BE2C (cell line): Measurements from ENCODE around the gene VMP1.

Experiments
- DNase-seq: peaks from one replicate; pipeline ENCODE4 v3.0.0-alpha.2; 2020
- H3K27me3 ChIP-seq: fragments of 250-450 bp; sonication (Bioruptor Pico); 2 replicates; pipeline ENCODE4 v1.5.1; 2020; ENCODE audit warnings: mild to moderate bottlenecking
- H3K36me3 ChIP-seq: fragments of 250-450 bp; sonication (Bioruptor Pico); 2 replicates; pipeline ENCODE4 v1.5.1; 2020; ENCODE audit warnings: mild to moderate bottlenecking
- H3K4me1 ChIP-seq: fragments of 250-450 bp; sonication (Bioruptor Pico); 2 replicates; pipeline ENCODE4 v1.5.1; 2020
- H3K4me3 ChIP-seq: 2 replicates; pipeline ENCODE4 v1.5.1; 2011; ENCODE audit warnings: low read depth, low read length
- H3K9me3 ChIP-seq: fragments of 250-450 bp; sonication (Bioruptor Pico); 2 replicates; pipeline ENCODE4 v1.5.1; 2020
- TF ChIP-seq, protein P1 (sequence below): IDR thresholded peaks from 2 replicates; pipeline ENCODE4 v1.5.1; 2012; ENCODE audit warnings: mild to moderate bottlenecking, low read depth, low read length

The VMP1 gene

DNA sequence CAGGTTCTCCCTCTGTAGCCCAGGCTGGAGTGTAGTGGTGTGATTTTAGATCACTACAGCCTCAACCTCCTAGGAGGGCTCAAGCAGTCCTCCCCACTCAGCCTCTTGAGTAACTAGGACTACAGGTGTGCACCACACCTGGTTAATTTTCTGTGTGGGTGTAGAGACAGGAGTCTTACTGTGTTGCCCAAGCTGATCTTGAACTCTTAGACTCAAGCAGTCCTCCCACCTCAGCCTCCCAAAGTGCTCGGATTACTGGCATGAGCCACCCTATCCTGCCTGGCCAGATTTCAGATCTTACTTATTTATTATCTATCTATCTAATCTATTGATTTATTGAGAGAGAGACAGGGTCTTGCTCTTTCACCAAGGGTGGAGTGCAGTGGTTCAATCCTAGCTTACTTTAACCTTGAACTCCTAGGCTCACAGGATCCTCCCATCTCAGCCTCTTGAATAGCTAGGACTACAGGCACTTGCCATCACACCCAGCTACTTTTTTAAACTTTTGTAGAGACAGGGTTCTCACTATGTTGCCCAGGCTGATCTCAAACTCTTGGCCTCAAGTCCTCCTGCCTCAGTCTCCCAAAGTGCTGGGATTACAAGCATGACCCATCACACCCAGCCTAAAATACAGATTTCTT is 123.5 kb downstream of the VMP1 start:
- peaks cover 13% of the 10 kb centered on the region for H3K4me1 ChIP-seq
- no peaks in the 10 kb centered on the region; the same call in 1 of the 2 replicates for H3K36me3 ChIP-seq
- no peak overlapping the region for H3K4me3 ChIP-seq
- no peaks in the 10 kb centered on the region for H3K9me3 ChIP-seq
- DNase-seq, result no peak
- TF ChIP-seq, protein P1, sequence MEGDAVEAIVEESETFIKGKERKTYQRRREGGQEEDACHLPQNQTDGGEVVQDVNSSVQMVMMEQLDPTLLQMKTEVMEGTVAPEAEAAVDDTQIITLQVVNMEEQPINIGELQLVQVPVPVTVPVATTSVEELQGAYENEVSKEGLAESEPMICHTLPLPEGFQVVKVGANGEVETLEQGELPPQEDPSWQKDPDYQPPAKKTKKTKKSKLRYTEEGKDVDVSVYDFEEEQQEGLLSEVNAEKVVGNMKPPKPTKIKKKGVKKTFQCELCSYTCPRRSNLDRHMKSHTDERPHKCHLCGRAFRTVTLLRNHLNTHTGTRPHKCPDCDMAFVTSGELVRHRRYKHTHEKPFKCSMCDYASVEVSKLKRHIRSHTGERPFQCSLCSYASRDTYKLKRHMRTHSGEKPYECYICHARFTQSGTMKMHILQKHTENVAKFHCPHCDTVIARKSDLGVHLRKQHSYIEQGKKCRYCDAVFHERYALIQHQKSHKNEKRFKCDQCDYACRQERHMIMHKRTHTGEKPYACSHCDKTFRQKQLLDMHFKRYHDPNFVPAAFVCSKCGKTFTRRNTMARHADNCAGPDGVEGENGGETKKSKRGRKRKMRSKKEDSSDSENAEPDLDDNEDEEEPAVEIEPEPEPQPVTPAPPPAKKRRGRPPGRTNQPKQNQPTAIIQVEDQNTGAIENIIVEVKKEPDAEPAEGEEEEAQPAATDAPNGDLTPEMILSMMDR, result no peak
- H3K27me3 ChIP-seq, result no peaks in the 10 kb centered on the region

DNA sequence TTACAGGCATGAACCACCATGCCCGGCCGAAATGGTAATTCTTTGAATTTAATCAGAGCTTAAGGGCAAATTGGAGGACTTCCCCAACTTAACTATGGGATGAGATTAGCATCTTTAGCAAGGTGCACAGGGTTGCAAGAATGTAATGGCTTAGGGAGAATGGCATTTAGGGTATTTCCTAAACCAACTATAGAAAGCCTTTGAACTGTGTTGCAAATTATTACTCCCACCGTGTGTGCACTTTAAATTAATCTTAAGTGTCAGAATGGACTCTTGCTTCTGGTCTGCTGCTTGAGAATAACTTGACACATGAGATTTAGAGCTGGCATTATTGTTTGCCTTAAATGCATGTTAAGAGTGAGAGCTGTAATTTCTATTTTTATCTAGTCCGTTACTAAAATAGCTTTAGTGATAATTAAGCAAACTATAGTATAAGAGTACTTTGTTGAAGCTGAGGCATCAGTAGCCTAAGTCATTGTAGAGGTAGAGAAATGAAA is 125.5 kb downstream of the VMP1 start:
- H3K27me3 ChIP-seq, result no peaks in the 10 kb centered on the region
- no peaks in the 10 kb centered on the region for H3K36me3 ChIP-seq
- H3K4me1 ChIP-seq, result peaks cover 13% of the 10 kb centered on the region
- DNase-seq, result no peak
- H3K9me3 ChIP-seq, result no peaks in the 10 kb centered on the region
- H3K4me3 ChIP-seq, result no peak overlapping the region
- TF ChIP-seq, protein P1, result no peak

DNA sequence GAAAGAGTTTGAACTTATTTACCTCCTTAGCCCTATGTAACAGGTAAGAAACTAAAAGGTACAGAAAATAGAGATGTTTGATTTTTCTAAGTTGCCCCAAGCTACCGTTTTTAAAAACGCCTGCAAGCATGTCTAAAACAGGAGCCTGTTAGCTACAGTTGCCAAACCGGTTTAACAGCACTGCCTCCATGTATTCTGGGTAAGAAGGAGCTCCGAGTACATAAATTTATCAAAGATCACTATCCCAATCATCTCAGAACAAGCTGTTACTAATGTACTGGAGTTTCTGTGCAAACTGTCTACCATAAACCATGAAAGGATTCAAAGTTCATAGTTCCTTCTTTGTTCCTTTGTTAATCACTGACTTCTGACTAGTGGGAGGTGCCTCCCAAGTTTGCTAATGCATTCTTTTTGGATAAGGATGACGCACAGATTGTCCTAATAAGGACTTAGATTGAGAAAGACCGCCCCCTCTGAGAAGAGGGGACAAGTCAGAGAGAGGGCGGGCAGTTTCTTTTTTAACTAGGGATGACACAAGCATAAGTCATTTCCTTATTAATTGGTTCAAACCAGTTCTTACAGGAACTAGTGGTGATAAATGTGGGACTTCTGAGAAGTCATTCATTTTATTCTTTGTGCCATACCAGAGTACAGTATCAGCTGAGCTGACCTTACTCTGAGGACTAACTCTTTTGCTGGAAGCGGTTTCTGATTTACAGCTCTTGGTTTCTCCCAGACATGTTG is 130.0 kb downstream of the VMP1 start:
- DNase-seq, result peak; percentile 70
- TF ChIP-seq, protein P1, result 0 out of 2 replicates have a peak, but pooled peaks have one; percentile 3
- peak overlapping the region; percentile 65 for H3K4me3 ChIP-seq
- H3K4me1 ChIP-seq, result peaks cover 4% of the 10 kb centered on the region
- H3K36me3 ChIP-seq, result peaks cover 15% of the 10 kb centered on the region
- H3K9me3 ChIP-seq, result no peaks in the 10 kb centered on the region
- H3K27me3 ChIP-seq, result no peaks in the 10 kb centered on the region

DNA sequence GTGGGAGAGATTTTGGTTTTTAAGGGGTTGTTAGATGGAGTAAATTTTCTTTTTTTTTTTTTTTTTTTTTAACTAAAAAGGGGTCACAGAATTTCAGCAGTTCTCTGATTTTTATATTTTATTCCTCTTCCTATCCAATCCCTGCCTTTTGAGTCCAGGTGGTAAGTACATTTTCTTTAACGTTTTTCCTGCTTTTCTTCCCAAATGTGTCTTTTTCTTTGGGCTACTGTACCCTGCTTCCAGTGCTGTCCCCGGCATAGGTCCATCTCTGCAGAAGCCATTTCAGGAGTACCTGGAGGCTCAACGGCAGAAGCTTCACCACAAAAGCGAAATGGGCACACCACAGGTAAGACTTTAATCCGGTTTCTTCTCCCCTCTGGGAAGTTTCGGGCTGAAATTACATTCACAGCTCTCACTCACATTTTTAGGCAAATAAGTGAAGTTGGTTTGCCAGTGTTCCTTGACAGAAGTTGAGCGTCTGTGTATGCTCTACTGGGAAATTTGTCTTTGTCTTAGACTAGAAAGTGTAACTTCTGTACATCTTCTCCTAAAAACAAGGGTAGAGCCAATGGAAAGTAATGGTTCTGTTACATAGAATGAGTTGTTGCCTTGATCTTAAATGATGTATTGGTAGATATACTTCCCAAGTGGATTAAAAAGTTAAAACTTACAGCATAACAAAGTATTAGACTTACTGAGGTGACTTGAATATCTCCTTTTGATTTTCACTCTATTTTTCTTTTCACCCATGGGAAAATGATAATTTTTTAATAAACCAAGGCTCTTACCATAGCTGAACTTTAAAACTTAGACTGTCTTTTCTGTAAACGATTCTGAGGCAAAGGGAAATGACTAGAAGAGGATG is 130.8 kb downstream of the VMP1 start:
- Histone ChIP-seq H3K9me3 (no peaks in the 10 kb centered on the region), H3K4me3 (peak overlapping the region; percentile 65), H3K36me3 (peaks cover 16% of the 10 kb centered on the region), H3K4me1 (peaks cover 4% of the 10 kb centered on the region), H3K27me3 (no peaks in the 10 kb centered on the region)
- TF ChIP-seq, protein P1, result no peak
- no peak for DNase-seq

DNA sequence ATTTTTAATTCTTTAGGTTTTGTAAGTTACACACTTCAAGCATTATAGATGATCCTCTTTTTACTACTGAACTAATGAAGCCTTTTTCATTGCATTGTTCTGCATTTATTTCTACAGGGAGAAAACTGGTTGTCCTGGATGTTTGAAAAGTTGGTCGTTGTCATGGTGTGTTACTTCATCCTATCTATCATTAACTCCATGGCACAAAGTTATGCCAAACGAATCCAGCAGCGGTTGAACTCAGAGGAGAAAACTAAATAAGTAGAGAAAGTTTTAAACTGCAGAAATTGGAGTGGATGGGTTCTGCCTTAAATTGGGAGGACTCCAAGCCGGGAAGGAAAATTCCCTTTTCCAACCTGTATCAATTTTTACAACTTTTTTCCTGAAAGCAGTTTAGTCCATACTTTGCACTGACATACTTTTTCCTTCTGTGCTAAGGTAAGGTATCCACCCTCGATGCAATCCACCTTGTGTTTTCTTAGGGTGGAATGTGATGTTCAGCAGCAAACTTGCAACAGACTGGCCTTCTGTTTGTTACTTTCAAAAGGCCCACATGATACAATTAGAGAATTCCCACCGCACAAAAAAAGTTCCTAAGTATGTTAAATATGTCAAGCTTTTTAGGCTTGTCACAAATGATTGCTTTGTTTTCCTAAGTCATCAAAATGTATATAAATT is 132.3 kb downstream of the VMP1 start:
- TF ChIP-seq, protein P1, result no peak
- no peak for DNase-seq
- Histone ChIP-seq H3K36me3 (peaks cover 16% of the 10 kb centered on the region), H3K9me3 (no peaks in the 10 kb centered on the region), H3K4me3 (peak overlapping the region; percentile 65), H3K27me3 (no peaks in the 10 kb centered on the region), H3K4me1 (peaks cover 4% of the 10 kb centered on the region)
